HCT116 (cell line): Measurements from ENCODE around the gene FUT9. TPM values are rescaled to one million over a fixed set of nuclear protein-coding genes. Genes with fewer than 3 reads are reported as not detected.

Experiments
- ATAC-seq: fragments of 200-7000 bp; cut with Tn5 transposase; 2 replicates; pipeline ENCODE4 v1.9.1; 2020; ENCODE audit warnings: mild to moderate bottlenecking, moderate library complexity
- BruUV-seq: library from RNA; stranded (reverse); fragments of 400-500 nt; replicated peaks from 2 replicates; lab custom pipeline; 2021; lab: Mats Ljungman, UMichigan
- CTCF ChIA-PET: fragments of 300-600 bp; sonication (Branson Sonifier 250); formaldehyde crosslinking; loops from one replicate; lab custom pipeline; 2021; ENCODE audit warnings: antibody characterized with exemption; lab: Charles Lee
- POLR2A ChIA-PET: fragments of 300-600, 350-600 bp; sonication (Branson Sonifier 250); formaldehyde crosslinking; loops from one replicate; lab custom pipeline; 2021; ENCODE audit warnings: antibody characterized with exemption; lab: Charles Lee
- RAD21 ChIA-PET, 2 experiments: fragments of 300-600 bp; sonication (Branson Sonifier 250); formaldehyde crosslinking; loops; one replicate each; lab custom pipeline; 2023; ENCODE audit warnings: low total read pairs in 2 of 2; ENCODE audit not compliant: uncharacterized antibody in 2 of 2, unreplicated experiment in 2 of 2, low non-redundant PET in 1 of 2; lab: Charles Lee
- DNase-seq: peaks from one replicate; pipeline ENCODE4 v3.0.0-alpha.2; 2010; ENCODE audit warnings: low read depth, low spot score
- H2AFZ ChIP-seq: fragments of 200-600 bp; shearing (Covaris generic), sonication (generic); 2 replicates; pipeline ENCODE4 v1.6.1; 2017; ENCODE audit warnings: low read depth, mixed run types, mixed read lengths, antibody characterized with exemption, low read length; ENCODE audit not compliant: poor library complexity, severe bottlenecking
- H3K27ac ChIP-seq: 2 replicates; pipeline ENCODE4 v1.5.1; 2012; ENCODE audit warnings: low read depth, low read length
- H3K27me3 ChIP-seq: fragments of 200-600 bp; sonication (generic); 2 replicates; pipeline ENCODE4 v1.6.1; 2016; ENCODE audit warnings: mixed run types, low read length, mixed read lengths; ENCODE audit not compliant: insufficient read depth
- H3K36me3 ChIP-seq, 2 experiments: fragments of 200-500 bp in 1 of 2; fragments of 200-600 bp in 1 of 2; sonication (Bioruptor generic) in 1 of 2; sonication (generic) in 1 of 2; 2 replicates each; pipeline versions ENCODE4 v1.5.1 to v1.6.1; 2014 to 2016; ENCODE audit warnings: low read length in 2 of 2, inconsistent platforms in 1 of 2, mixed read lengths in 1 of 2, mixed run types in 1 of 2; ENCODE audit not compliant: insufficient read depth in 2 of 2, control insufficient read depth in 1 of 2
- H3K4me1 ChIP-seq, 2 experiments: fragments of 200-600 bp in 1 of 2; sonication (generic) in 1 of 2; 2 replicates each; pipeline versions ENCODE4 v1.5.1 to v1.6.1; 2012 to 2017; ENCODE audit warnings: low read length in 2 of 2, inconsistent platforms in 1 of 2, mild to moderate bottlenecking in 1 of 2, mixed read lengths in 1 of 2, mixed run types in 1 of 2, moderate library complexity in 1 of 2; ENCODE audit not compliant: insufficient read depth in 2 of 2, control insufficient read depth in 1 of 2
- H3K4me2 ChIP-seq: fragments of 200-600 bp; sonication (generic); 2 replicates; pipeline ENCODE4 v1.6.1; 2017; ENCODE audit warnings: mixed run types, low read length, mixed read lengths
- H3K4me3 ChIP-seq, 2 experiments: fragments of 200-600 bp in 1 of 2; sonication (generic) in 1 of 2; replicated peaks in 1 of 2; 2 replicates each; pipeline ENCODE4 v1.5.1; 2011 to 2016; ENCODE audit warnings: low read length in 2 of 2, control low read depth in 1 of 2, low read depth in 1 of 2, mild to moderate bottlenecking in 1 of 2, mixed read lengths in 1 of 2, mixed run types in 1 of 2
- H3K79me2 ChIP-seq: fragments of 200-600 bp; sonication (generic); 2 replicates; pipeline ENCODE4 v1.6.1; 2017; ENCODE audit warnings: mild to moderate bottlenecking, mixed run types, low read length, moderate library complexity, mixed read lengths; ENCODE audit not compliant: insufficient read depth
- H3K9ac ChIP-seq: fragments of 200-600 bp; sonication (generic); 2 replicates; pipeline ENCODE4 v1.6.1; 2016; ENCODE audit warnings: low read length, mixed read lengths
- H3K9me2 ChIP-seq: fragments of 200-600 bp; sonication (generic), shearing (Covaris generic); 2 replicates; pipeline ENCODE4 v1.6.1; 2017; ENCODE audit warnings: mixed run types, mild to moderate bottlenecking, moderate library complexity; ENCODE audit not compliant: insufficient read depth
- H3K9me3 ChIP-seq, 2 experiments: fragments of 200-500 bp in 1 of 2; fragments of 200-600 bp in 1 of 2; sonication (Bioruptor generic) in 1 of 2; sonication (generic) in 1 of 2; 2 replicates each; pipeline ENCODE4 v1.6.1; 2014 to 2017; ENCODE audit warnings: low read length in 2 of 2, mixed read lengths in 2 of 2, inconsistent platforms in 1 of 2, low read depth in 1 of 2, mild to moderate bottlenecking in 1 of 2, mixed run types in 1 of 2, moderate library complexity in 1 of 2; ENCODE audit not compliant: control insufficient read depth in 1 of 2, insufficient read depth in 1 of 2
- H4K20me1 ChIP-seq: fragments of 200-600 bp; sonication (generic), shearing (Covaris generic); 2 replicates; pipeline ENCODE4 v1.6.1; 2017; ENCODE audit warnings: mixed run types, mild to moderate bottlenecking, moderate library complexity; ENCODE audit not compliant: insufficient read depth
- ATF3 ChIP-seq: IDR thresholded peaks from 2 replicates; pipeline ENCODE4 v1.6.1; 2012
- CBX3 ChIP-seq: IDR thresholded peaks from 2 replicates; pipeline ENCODE4 v1.6.1; 2012; ENCODE audit warnings: low read depth
- CEBPB ChIP-seq: IDR thresholded peaks from 2 replicates; pipeline ENCODE4 v1.6.1; 2012; ENCODE audit warnings: low read depth
- EGR1 ChIP-seq: IDR thresholded peaks from 2 replicates; pipeline ENCODE4 v1.6.1; 2012; ENCODE audit warnings: low read depth
- EZH2 ChIP-seq: fragments of 200-600 bp; sonication (generic); IDR thresholded peaks from 2 replicates; pipeline ENCODE4 v1.6.1; 2017; ENCODE audit warnings: antibody characterized with exemption, mixed run types
- JUND ChIP-seq: IDR thresholded peaks from 2 replicates; pipeline ENCODE4 v1.6.1; 2012
- POLR2A ChIP-seq: IDR thresholded peaks from 2 replicates; pipeline ENCODE4 v1.7.0; 2011; ENCODE audit warnings: borderline replicate concordance; ENCODE audit not compliant: insufficient read depth, insufficient read length; ENCODE audit errors: extremely low read depth
- RAD21 ChIP-seq: IDR thresholded peaks from 2 replicates; pipeline ENCODE4 v1.6.1; 2012; ENCODE audit warnings: low read depth, mild to moderate bottlenecking
- TCF7L2 ChIP-seq: IDR thresholded peaks from 2 replicates; pipeline ENCODE4 v1.7.0; 2011; ENCODE audit warnings: borderline replicate concordance, inconsistent platforms; ENCODE audit not compliant: insufficient read depth, insufficient read length; ENCODE audit errors: extremely low read depth
- YY1 ChIP-seq: IDR thresholded peaks from 2 replicates; pipeline ENCODE4 v1.6.1; 2011; ENCODE audit warnings: low read length, low read depth, moderate library complexity, mild to moderate bottlenecking; ENCODE audit not compliant: insufficient replicate concordance; ENCODE audit errors: extremely low read depth
- intact Hi-C: fragments of 100-400 bp; cut with micrococcal nuclease; formaldehyde crosslinking; loops from 2 replicates; pipeline ENCODE4 v1.10.0; 2022
- total RNA-seq: library from RNA; stranded (reverse); gene quantifications from one replicate; pipeline ENCODE4 v1.2.1, GENCODE V29; 2021; ENCODE audit not compliant: unreplicated experiment
- TF ChIP-seq, protein P1 (sequence below), 3 experiments: fragments of 200-600 bp in 1 of 3; sonication (generic) in 1 of 3; IDR thresholded peaks in 2 of 3; conservative IDR thresholded peaks in 1 of 3; 2 replicates each; pipeline ENCODE4 v1.5.1; 2012 to 2017; ENCODE audit warnings: low read depth in 2 of 3, low read length in 2 of 3, antibody characterized with exemption in 1 of 3, borderline replicate concordance in 1 of 3, control low read depth in 1 of 3, mild to moderate bottlenecking in 1 of 3, mixed read lengths in 1 of 3, mixed run types in 1 of 3, moderate library complexity in 1 of 3; ENCODE audit not compliant: insufficient read depth in 1 of 3
- TF ChIP-seq, protein P2 (sequence below): IDR thresholded peaks from 2 replicates; pipeline ENCODE4 v1.6.1; 2011; ENCODE audit warnings: mild to moderate bottlenecking, low read length, moderate library complexity; ENCODE audit not compliant: insufficient replicate concordance; ENCODE audit errors: extremely low read depth

The FUT9 gene
- total RNA-seq, 1 experiment from 2014 or later, result not detected

DNA sequence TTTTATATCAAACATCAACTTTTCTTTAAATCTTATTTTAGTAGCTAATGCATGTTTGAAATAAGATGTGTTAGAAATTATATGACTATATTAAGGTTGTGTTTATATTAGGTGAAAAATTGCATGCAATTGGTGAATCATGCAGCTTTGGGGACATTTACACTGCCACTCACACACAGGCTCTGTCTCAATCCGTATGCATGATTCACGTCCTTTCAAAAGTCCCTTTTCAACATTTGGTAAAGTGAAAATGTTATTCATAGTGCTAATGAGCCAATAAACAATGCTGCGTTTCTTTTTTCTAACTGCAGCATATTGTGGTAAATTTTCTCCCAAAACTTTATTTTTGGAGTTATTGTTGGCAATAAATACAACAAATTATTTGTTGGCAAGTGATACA lies 198.0 kb downstream of the FUT9 start:
- DNase-seq, result no peak
- H3K9me3 ChIP-seq, result no peaks in the 10 kb centered on the region
- no peaks in the 10 kb centered on the region for H4K20me1 ChIP-seq
- H3K9ac ChIP-seq, result no peak overlapping the region
- intact Hi-C loops, result no loop called here
- BruUV-seq, result no TSS peak
- no peak overlapping the region for H3K27ac ChIP-seq
- no peaks in the 10 kb centered on the region for H3K79me2 ChIP-seq
- H3K4me2 ChIP-seq, result no peak overlapping the region
- no peaks in the 10 kb centered on the region for H3K4me1 ChIP-seq
- H3K27me3 ChIP-seq, result no peaks in the 10 kb centered on the region
- H3K9me2 ChIP-seq, result no peaks in the 10 kb centered on the region
- RAD21 ChIA-PET, result no interaction called here
- no peak for TF ChIP-seq EGR1
- no peak for TF ChIP-seq EZH2
- no peak for TF ChIP-seq POLR2A
- TF ChIP-seq CBX3, result no peak
- no peak for TF ChIP-seq RAD21
- TF ChIP-seq TCF7L2, result no peak
- TF ChIP-seq, protein P1, sequence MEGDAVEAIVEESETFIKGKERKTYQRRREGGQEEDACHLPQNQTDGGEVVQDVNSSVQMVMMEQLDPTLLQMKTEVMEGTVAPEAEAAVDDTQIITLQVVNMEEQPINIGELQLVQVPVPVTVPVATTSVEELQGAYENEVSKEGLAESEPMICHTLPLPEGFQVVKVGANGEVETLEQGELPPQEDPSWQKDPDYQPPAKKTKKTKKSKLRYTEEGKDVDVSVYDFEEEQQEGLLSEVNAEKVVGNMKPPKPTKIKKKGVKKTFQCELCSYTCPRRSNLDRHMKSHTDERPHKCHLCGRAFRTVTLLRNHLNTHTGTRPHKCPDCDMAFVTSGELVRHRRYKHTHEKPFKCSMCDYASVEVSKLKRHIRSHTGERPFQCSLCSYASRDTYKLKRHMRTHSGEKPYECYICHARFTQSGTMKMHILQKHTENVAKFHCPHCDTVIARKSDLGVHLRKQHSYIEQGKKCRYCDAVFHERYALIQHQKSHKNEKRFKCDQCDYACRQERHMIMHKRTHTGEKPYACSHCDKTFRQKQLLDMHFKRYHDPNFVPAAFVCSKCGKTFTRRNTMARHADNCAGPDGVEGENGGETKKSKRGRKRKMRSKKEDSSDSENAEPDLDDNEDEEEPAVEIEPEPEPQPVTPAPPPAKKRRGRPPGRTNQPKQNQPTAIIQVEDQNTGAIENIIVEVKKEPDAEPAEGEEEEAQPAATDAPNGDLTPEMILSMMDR (IDR thresholded peaks at IDR 0.05 in 2 of 3, conservative IDR thresholded peaks at IDR 0.05 in 1 of 3; ENCODE audit: borderline replicate concordance in 1 of 3, insufficient read depth in 1 of 3, low read depth in 2 of 3, low read length in 2 of 3), result no peak
- no peak for TF ChIP-seq JUND
- no peak for TF ChIP-seq ATF3
- no peak for TF ChIP-seq YY1
- no peak for TF ChIP-seq CEBPB
- TF ChIP-seq, protein P2, sequence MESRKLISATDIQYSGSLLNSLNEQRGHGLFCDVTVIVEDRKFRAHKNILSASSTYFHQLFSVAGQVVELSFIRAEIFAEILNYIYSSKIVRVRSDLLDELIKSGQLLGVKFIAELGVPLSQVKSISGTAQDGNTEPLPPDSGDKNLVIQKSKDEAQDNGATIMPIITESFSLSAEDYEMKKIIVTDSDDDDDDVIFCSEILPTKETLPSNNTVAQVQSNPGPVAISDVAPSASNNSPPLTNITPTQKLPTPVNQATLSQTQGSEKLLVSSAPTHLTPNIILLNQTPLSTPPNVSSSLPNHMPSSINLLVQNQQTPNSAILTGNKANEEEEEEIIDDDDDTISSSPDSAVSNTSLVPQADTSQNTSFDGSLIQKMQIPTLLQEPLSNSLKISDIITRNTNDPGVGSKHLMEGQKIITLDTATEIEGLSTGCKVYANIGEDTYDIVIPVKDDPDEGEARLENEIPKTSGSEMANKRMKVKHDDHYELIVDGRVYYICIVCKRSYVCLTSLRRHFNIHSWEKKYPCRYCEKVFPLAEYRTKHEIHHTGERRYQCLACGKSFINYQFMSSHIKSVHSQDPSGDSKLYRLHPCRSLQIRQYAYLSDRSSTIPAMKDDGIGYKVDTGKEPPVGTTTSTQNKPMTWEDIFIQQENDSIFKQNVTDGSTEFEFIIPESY, result no peak
- CTCF ChIA-PET, result no interaction called here
- ATAC-seq, result no peak
- no peak overlapping the region for H2AFZ ChIP-seq
- no peak overlapping the region for H3K4me3 ChIP-seq
- H3K36me3 ChIP-seq, result no peaks in the 10 kb centered on the region
- POLR2A ChIA-PET, result no interaction called here
